ENCODE data around the gene CXCL11.
"Not testable (repeated sequence)": the region's sequence is repeated elsewhere in the genome, so short reads cannot be mapped to it uniquely, and the experiment has no call there.

The CXCL11 gene

DNA sequence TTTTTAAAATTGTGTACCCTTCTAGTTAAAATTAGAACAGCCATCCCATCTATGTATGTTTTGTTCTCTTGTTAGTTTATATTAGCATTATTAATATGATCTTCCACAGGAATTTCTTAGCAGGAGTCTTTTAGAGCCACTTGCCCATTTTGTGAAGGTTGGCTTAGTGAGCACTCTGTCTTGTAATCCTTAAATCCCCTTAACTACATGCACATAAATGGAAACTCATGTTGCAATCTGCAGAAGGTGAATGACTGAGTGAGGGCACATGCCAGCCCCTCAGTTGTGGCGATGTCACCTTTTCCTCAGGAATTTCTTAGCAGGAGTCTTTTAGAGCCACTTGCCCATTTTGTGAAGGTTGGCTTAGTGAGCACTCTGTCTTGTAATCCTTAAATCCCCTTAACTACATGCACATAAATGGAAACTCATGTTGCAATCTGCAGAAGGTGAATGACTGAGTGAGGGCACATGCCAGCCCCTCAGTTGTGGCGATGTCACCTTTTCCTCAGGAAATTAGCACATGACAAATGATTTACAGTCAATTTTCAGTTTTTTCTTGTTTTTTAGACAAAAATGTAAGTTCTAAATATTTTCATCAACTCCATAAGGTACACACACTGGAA is 37.2 kb downstream of the CXCL11 start:
- H3K79me2 ChIP-seq (ENCODE audit: control insufficient read depth, insufficient read depth, low read length, poor library complexity); H3K9me3 ChIP-seq (ENCODE audit: insufficient read depth, low read depth, low read length); H3K23ac ChIP-seq (ENCODE audit: low read length); H3K4ac ChIP-seq (ENCODE audit: low read depth, low read length); H2AK5ac ChIP-seq (ENCODE audit: low read length); H3K4me1 ChIP-seq (ENCODE audit: control insufficient read depth in 1 of 2, insufficient read depth in 2 of 2, low read length in 2 of 2); DNase-seq; H2AFZ ChIP-seq (ENCODE audit: insufficient read depth, low read length, poor library complexity); H3K36me3 ChIP-seq (ENCODE audit: control insufficient read depth in 1 of 2, insufficient read depth in 2 of 2, low read length in 2 of 2); H2BK12ac ChIP-seq (ENCODE audit: low read length); H3K18ac ChIP-seq (ENCODE audit: low read length); H3K27me3 ChIP-seq (ENCODE audit: insufficient read depth, low read length); H3K4me3 ChIP-seq (ENCODE audit: low read depth, low read length); H2BK5ac ChIP-seq (ENCODE audit: low read depth, low read length, poor library complexity); H4K91ac ChIP-seq (ENCODE audit: low read depth, low read length); H2BK120ac ChIP-seq (ENCODE audit: insufficient read depth, low read length, poor library complexity); H3K27ac ChIP-seq (ENCODE audit: low read depth, low read length); H4K12ac ChIP-seq (ENCODE audit: low read depth, low read length); H3K14ac ChIP-seq (ENCODE audit: low read length); H3K4me2 ChIP-seq (ENCODE audit: low read length); H3K9ac ChIP-seq (ENCODE audit: low read length); H3K79me1 ChIP-seq (ENCODE audit: low read length); H4K8ac ChIP-seq (ENCODE audit: low read depth, low read length): not testable (repeated sequence)
- WGBS (ENCODE audit: extremely low coverage, insufficient coverage, insufficient read length): no CpG with 5 or more reads among the region's 2 CpGs

DNA sequence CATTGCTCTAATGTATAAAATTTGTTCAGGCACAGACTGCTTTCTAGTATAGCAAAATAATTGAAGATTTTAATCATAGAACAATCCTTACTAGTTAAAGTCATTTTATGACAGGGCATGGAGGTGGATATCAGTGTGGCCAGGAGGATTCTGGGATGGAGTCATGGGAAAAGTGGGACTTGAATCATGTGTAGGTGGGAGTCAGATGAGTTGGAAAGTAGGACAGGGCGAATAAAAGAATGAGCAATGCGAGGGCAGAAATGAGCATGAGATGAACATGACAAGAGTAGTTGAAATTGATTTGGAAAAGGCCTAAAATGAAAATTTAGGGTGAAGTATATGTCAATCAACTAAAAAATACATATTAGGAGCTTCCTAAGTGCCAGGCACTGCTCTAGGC is 37.9 kb downstream of the CXCL11 start:
- H3K79me2 ChIP-seq (ENCODE audit: control insufficient read depth, insufficient read depth, low read length, poor library complexity): no peaks in the 10 kb centered on the region
- no peak overlapping the region for H3K27ac ChIP-seq (ENCODE audit: low read depth, low read length)
- DNase-seq: no peak
- H3K9me3 ChIP-seq (ENCODE audit: insufficient read depth, low read depth, low read length): no peaks in the 10 kb centered on the region
- H3K36me3 ChIP-seq (ENCODE audit: control insufficient read depth in 1 of 2, insufficient read depth in 2 of 2, low read length in 2 of 2): no peaks in the 10 kb centered on the region
- H3K4me3 ChIP-seq (ENCODE audit: low read depth, low read length): no peak overlapping the region
- H4K12ac ChIP-seq (ENCODE audit: low read depth, low read length): no peak overlapping the region
- no peak overlapping the region for H2BK12ac ChIP-seq (ENCODE audit: low read length)
- no peak overlapping the region for H2AK5ac ChIP-seq (ENCODE audit: low read length)
- H3K14ac ChIP-seq (ENCODE audit: low read length): no peak overlapping the region
- WGBS (ENCODE audit: extremely low coverage, insufficient coverage, insufficient read length): no CpG with 5 or more reads among the region's 2 CpGs
- H2AFZ ChIP-seq (ENCODE audit: insufficient read depth, low read length, poor library complexity): no peak overlapping the region
- H2BK5ac ChIP-seq (ENCODE audit: low read depth, low read length, poor library complexity): no peak overlapping the region
- no peaks in the 10 kb centered on the region for H3K79me1 ChIP-seq (ENCODE audit: low read length)
- no peaks in the 10 kb centered on the region for H3K27me3 ChIP-seq (ENCODE audit: insufficient read depth, low read length)
- no peak overlapping the region for H3K23ac ChIP-seq (ENCODE audit: low read length)
- no peak overlapping the region for H3K4me2 ChIP-seq (ENCODE audit: low read length)
- H3K18ac ChIP-seq (ENCODE audit: low read length): no peak overlapping the region
- H3K4me1 ChIP-seq (ENCODE audit: control insufficient read depth in 1 of 2, insufficient read depth in 2 of 2, low read length in 2 of 2): no peaks in the 10 kb centered on the region
- no peak overlapping the region for H3K4ac ChIP-seq (ENCODE audit: low read depth, low read length)
- H4K91ac ChIP-seq (ENCODE audit: low read depth, low read length): no peak overlapping the region
- no peak overlapping the region for H2BK120ac ChIP-seq (ENCODE audit: insufficient read depth, low read length, poor library complexity)
- no peak overlapping the region for H3K9ac ChIP-seq (ENCODE audit: low read length)
- H4K8ac ChIP-seq (ENCODE audit: low read depth, low read length): no peak overlapping the region

DNA sequence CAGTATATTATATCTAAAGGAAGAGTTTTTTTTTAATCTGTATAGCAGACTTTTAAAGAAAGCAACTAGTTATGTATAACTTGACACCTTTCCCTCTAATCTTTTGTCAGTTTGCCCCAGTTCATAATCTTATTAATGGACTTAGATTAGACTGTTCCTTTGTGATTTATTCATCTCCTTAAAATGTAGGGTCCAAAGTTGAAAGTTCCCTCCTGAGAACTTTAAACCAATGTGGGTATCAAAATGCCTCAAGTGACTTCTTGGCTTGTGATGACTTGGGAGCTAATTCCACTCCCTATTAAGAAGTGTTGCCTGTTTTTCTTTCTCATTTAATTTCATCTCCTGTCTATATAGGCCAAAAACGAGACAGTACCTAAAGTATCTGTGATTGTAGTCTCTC is 38.8 kb downstream of the CXCL11 start:
- Histone ChIP-seq H2BK5ac (ENCODE audit: low read depth, low read length, poor library complexity) (no peak overlapping the region), H3K9ac (ENCODE audit: low read length) (no peak overlapping the region), H3K79me1 (ENCODE audit: low read length) (no peaks in the 10 kb centered on the region), H3K18ac (ENCODE audit: low read length) (no peak overlapping the region), H2BK120ac (ENCODE audit: insufficient read depth, low read length, poor library complexity) (no peak overlapping the region), H3K36me3 (ENCODE audit: control insufficient read depth in 1 of 2, insufficient read depth in 2 of 2, low read length in 2 of 2) (no peaks in the 10 kb centered on the region), H3K27me3 (ENCODE audit: insufficient read depth, low read length) (no peaks in the 10 kb centered on the region), H4K12ac (ENCODE audit: low read depth, low read length) (no peak overlapping the region), H2AK5ac (ENCODE audit: low read length) (no peak overlapping the region), H3K4ac (ENCODE audit: low read depth, low read length) (no peak overlapping the region), H3K79me2 (ENCODE audit: control insufficient read depth, insufficient read depth, low read length, poor library complexity) (no peaks in the 10 kb centered on the region), H3K4me1 (ENCODE audit: control insufficient read depth in 1 of 2, insufficient read depth in 2 of 2, low read length in 2 of 2) (no peaks in the 10 kb centered on the region), H2BK12ac (ENCODE audit: low read length) (no peak overlapping the region), H3K4me3 (ENCODE audit: low read depth, low read length) (no peak overlapping the region), H4K91ac (ENCODE audit: low read depth, low read length) (no peak overlapping the region), H3K23ac (ENCODE audit: low read length) (no peak overlapping the region), H3K14ac (ENCODE audit: low read length) (no peak overlapping the region), H2AFZ (ENCODE audit: insufficient read depth, low read length, poor library complexity) (no peak overlapping the region), H3K9me3 (ENCODE audit: insufficient read depth, low read depth, low read length) (no peaks in the 10 kb centered on the region), H4K8ac (ENCODE audit: low read depth, low read length) (no peak overlapping the region), H3K27ac (ENCODE audit: low read depth, low read length) (no peak overlapping the region), H3K4me2 (ENCODE audit: low read length) (no peak overlapping the region)
- DNase-seq: no peak
- no CpG with 5 or more reads among the region's 1 CpG for WGBS (ENCODE audit: extremely low coverage, insufficient coverage, insufficient read length)

DNA sequence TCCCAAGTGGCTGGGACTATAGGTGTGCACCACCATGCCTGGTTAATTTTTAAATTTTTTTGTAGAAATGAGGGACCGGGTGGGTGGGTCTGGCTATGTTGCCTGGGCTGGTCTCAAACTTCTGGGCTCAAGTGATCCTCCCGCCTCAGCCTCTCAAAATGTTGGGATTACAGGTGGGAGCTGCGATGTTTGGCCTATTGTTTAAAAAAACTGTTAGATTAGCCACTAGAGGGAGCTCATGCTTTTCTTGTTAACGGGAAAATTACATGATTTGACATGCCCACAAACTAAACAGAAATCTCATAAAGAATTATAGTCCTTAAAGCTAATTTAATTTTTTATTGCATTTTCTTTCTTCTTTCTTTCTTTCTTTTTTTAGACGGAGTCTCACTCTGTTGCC is 40.1 kb downstream of the CXCL11 start:
- H3K27me3 ChIP-seq (ENCODE audit: insufficient read depth, low read length): no peaks in the 10 kb centered on the region
- no peak overlapping the region for H3K18ac ChIP-seq (ENCODE audit: low read length)
- no peak overlapping the region for H3K9ac ChIP-seq (ENCODE audit: low read length)
- no peak overlapping the region for H2BK120ac ChIP-seq (ENCODE audit: insufficient read depth, low read length, poor library complexity)
- H4K8ac ChIP-seq (ENCODE audit: low read depth, low read length): no peak overlapping the region
- H2BK12ac ChIP-seq (ENCODE audit: low read length): no peak overlapping the region
- H4K91ac ChIP-seq (ENCODE audit: low read depth, low read length): no peak overlapping the region
- no peaks in the 10 kb centered on the region for H3K79me1 ChIP-seq (ENCODE audit: low read length)
- H3K4ac ChIP-seq (ENCODE audit: low read depth, low read length): no peak overlapping the region
- no peak overlapping the region for H3K27ac ChIP-seq (ENCODE audit: low read depth, low read length)
- H4K12ac ChIP-seq (ENCODE audit: low read depth, low read length): no peak overlapping the region
- no peaks in the 10 kb centered on the region for H3K4me1 ChIP-seq (ENCODE audit: control insufficient read depth in 1 of 2, insufficient read depth in 2 of 2, low read length in 2 of 2)
- H3K4me3 ChIP-seq (ENCODE audit: low read depth, low read length): no peak overlapping the region
- no peaks in the 10 kb centered on the region for H3K9me3 ChIP-seq (ENCODE audit: insufficient read depth, low read depth, low read length)
- H3K36me3 ChIP-seq (ENCODE audit: control insufficient read depth in 1 of 2, insufficient read depth in 2 of 2, low read length in 2 of 2): no peaks in the 10 kb centered on the region
- H3K79me2 ChIP-seq (ENCODE audit: control insufficient read depth, insufficient read depth, low read length, poor library complexity): no peaks in the 10 kb centered on the region
- H3K4me2 ChIP-seq (ENCODE audit: low read length): no peak overlapping the region
- peak in 1 of 2 donors; percentile 88 for DNase-seq
- H2AFZ ChIP-seq (ENCODE audit: insufficient read depth, low read length, poor library complexity): no peak overlapping the region
- no peak overlapping the region for H3K23ac ChIP-seq (ENCODE audit: low read length)
- no peak overlapping the region for H2AK5ac ChIP-seq (ENCODE audit: low read length)
- H2BK5ac ChIP-seq (ENCODE audit: low read depth, low read length, poor library complexity): no peak overlapping the region
- WGBS (ENCODE audit: extremely low coverage, insufficient coverage, insufficient read length): no CpG with 5 or more reads among the region's 5 CpGs
- no peak overlapping the region for H3K14ac ChIP-seq (ENCODE audit: low read length)

Data from trophoblast cell (in vitro differentiated cells and primary cell).